Subcutaneous adipose tissue (tissue), 4 donors: ENCODE data around the gene KCTD13. TPM values are rescaled to one million over a fixed set of nuclear protein-coding genes. Genes with fewer than 3 reads are reported as not detected.

ENCODE experiments used
- CTCF ChIP-seq: fragments of 450-650 bp; IDR thresholded peaks from one replicate; pipeline ENCODE4 v1.5.1; 2016; ENCODE audit warnings: low read depth, mild to moderate bottlenecking, control low read depth, antibody characterized with exemption, moderate library complexity
- total RNA-seq, 4 donors: library from RNA; depleted of rRNA; stranded (reverse); fragments of >200 nt; gene quantifications; one replicate each; pipeline ENCODE4 v1.1.0, GENCODE V29; 2016

KCTD13 gene
- total RNA-seq, 4 donors from 2014 or later, result 5.4 to 26.2 (median 23.3) TPM

DNA sequence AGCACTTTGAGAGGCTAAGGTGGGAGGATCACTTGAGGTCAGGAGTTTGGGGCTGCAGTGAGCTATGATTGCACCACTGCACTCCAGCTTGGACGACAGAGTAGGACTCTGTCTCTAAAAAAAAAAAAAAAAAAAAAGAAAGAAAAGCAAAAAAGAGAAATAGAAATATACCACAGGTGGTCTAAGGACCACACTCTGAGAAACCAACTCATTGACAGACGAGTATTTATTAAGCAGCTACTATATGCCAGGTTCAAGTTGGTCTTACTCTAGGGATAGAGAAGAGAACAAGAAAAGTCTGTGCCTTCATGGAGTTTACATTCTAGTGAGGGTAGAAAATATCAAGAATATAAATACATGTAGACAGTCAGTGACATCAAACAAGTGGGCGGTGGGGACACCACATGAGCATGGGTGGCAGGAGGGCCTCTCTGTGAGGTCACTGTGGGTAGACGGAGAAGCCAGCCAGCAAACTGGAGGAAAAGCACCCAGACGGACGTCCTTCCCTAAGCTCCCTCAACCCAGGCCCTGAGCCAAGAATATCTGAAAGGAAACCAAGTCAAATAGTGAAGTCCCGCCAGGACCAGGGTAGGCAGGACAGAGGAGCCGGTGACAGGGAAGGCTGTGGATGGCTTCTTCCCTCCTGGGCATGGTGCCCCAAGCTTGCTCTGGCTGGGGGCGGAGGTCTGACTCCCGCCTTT is 67.7 kb downstream of the KCTD13 start:
- no peak for TF ChIP-seq CTCF

DNA sequence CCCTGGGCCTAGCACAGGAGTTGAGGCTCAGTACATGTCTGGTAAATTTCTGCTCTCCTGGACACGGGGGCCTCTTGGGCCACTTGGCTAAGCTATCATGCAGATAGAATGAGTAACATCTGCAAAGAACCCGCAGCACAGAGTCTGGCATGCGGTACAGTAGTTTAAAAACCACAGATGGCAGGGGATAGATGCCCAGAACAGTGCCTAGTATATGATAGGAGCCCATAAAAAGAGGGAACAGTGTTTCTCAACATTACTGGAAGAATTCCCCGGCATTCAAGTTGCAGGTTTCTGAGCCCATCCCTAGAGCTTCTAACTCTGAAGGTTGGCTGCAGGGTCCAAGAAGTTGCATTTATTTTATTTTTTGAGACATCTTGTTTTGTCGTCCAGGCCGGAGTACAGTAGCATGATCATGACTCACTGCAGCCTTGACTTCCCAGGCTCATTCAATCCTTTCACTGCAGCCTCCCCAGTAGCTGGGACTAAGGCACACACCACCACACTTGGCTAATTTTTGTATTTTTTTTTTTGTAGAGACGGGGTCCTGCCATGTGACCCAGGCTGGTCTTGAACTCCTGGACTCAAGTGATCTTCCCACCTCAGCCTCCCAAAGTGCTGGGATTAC is 68.8 kb downstream of the KCTD13 start:
- TF ChIP-seq CTCF, result no peak

Other genes with a start within 250 kb of the KCTD13 start
- 10 to 100 TPM in 1 of 4 donors, 1 to 10 TPM in 3; 1.5 to 13.8 (median 2.4) TPM for gene QPRT, start 247.0 kb downstream of the KCTD13 start, total RNA-seq
- gene C16orf54, start 180.2 kb downstream of the KCTD13 start, total RNA-seq, result 1 to 10 TPM in 3 of 4 donors, under 1 TPM in 1; 0.75 to 4.2 (median 1.6) TPM
- gene ZG16, start 148.0 kb downstream of the KCTD13 start, total RNA-seq, result under 1 TPM in 2 of 4 donors, not detected in 2; 0.17 to 0.75 TPM
- gene KIF22, start 135.5 kb downstream of the KCTD13 start, total RNA-seq, result 10 to 100 TPM; 10.6 to 18.1 (median 16.5) TPM
- gene MAZ, start 119.7 kb downstream of the KCTD13 start, total RNA-seq, result 10 to 100 TPM; 45.6 to 71.1 (median 62.7) TPM
- gene PRRT2, start 114.0 kb downstream of the KCTD13 start, total RNA-seq, result 1 to 10 TPM in 2 of 4 donors, under 1 TPM in 1, not detected in 1; 0.19 to 3.5 (median 2.9) TPM
- gene PAGR1, start 110.1 kb downstream of the KCTD13 start, total RNA-seq, result 10 to 100 TPM; 13.5 to 23.6 (median 19.2) TPM
- 100 to 1,000 TPM in 2 of 4 donors, 10 to 100 TPM in 2; 47.1 to 119 (median 103) TPM for gene MVP, start 105.8 kb downstream of the KCTD13 start, total RNA-seq
- 100 to 1,000 TPM in 1 of 4 donors, 10 to 100 TPM in 3; 57.7 to 107 (median 94.7) TPM for gene CDIPT, start 63.0 kb downstream of the KCTD13 start, total RNA-seq
- gene SEZ6L2, start 26.7 kb downstream of the KCTD13 start, total RNA-seq, result 1 to 10 TPM in 1 of 4 donors, under 1 TPM in 2, not detected in 1; 0.66 to 5.6 (median 0.75) TPM
- 1 to 10 TPM in 1 of 4 donors, under 1 TPM in 2, not detected in 1; 0.44 to 3.7 (median 0.57) TPM for gene ASPHD1, start 25.7 kb downstream of the KCTD13 start, total RNA-seq
- 100 to 1,000 TPM in 3 of 4 donors, 10 to 100 TPM in 1; 53.8 to 149 (median 120) TPM for gene TMEM219, start 35.9 kb upstream of the KCTD13 start, total RNA-seq
- 10 to 100 TPM; 25.7 to 87.0 (median 31.4) TPM for gene TAOK2, start 47.6 kb upstream of the KCTD13 start, total RNA-seq
- gene HIRIP3, start 69.4 kb upstream of the KCTD13 start, total RNA-seq, result 10 to 100 TPM; 11.9 to 15.3 (median 14.2) TPM
- 10 to 100 TPM in 3 of 4 donors, 1 to 10 TPM in 1; 8.5 to 45.0 (median 24.3) TPM for gene INO80E, start 70.0 kb upstream of the KCTD13 start, total RNA-seq
- under 1 TPM in 2 of 4 donors, not detected in 2; 0.66 to 0.85 TPM for gene DOC2A, start 84.8 kb upstream of the KCTD13 start, total RNA-seq
- gene C16orf92, start 97.0 kb upstream of the KCTD13 start, total RNA-seq, result not detected
- gene TLCD3B, start 105.0 kb upstream of the KCTD13 start, total RNA-seq, result not detected
- 100 to 1,000 TPM; 526 to 986 (median 599) TPM for gene ALDOA, start 139.5 kb upstream of the KCTD13 start, total RNA-seq
- gene PPP4C, start 149.8 kb upstream of the KCTD13 start, total RNA-seq, result 10 to 100 TPM; 38.2 to 46.6 (median 43.6) TPM
- gene TBX6, start 165.7 kb upstream of the KCTD13 start, total RNA-seq, result 1 to 10 TPM in 1 of 4 donors, under 1 TPM in 2, not detected in 1; 0.38 to 1.2 (median 0.44) TPM
- 100 to 1,000 TPM in 2 of 4 donors, 10 to 100 TPM in 2; 54.8 to 105 (median 96.5) TPM for gene YPEL3, start 170.0 kb upstream of the KCTD13 start, total RNA-seq
- gene GDPD3, start 187.3 kb upstream of the KCTD13 start, total RNA-seq, result 1 to 10 TPM; 2.5 to 3.6 (median 2.8) TPM
- 10 to 100 TPM; 55.0 to 81.6 (median 76.9) TPM for gene MAPK3, start 197.0 kb upstream of the KCTD13 start, total RNA-seq